Fibroblast of skin of scalp (primary cell): ENCODE measurements around the gene TNFRSF11A.
A peak's percentile ranks its signal among the peaks of the same experiment; 100 is the strongest.

Experiments used
- DNase-seq: peaks from one replicate; pipeline ENCODE4 v3.0.0-alpha.2; 2013

Gene TNFRSF11A

GRCh38 chr18:62420513-62421209 is 95.6 kb downstream of the TNFRSF11A start:
- DNase-seq: peak; percentile 43

- DNase-seq: peak; percentile 93
Observed at GRCh38 chr18:62425465-62426190, 100.5 kb downstream of the TNFRSF11A start.

- no peak for DNase-seq
Observed at GRCh38 chr18:62426191-62426488, 101.0 kb downstream of the TNFRSF11A start.

- no peak for DNase-seq
Observed at GRCh38 chr18:62432176-62432575, 107.1 kb downstream of the TNFRSF11A start.

GRCh38 chr18:62434798-62435197 is 109.7 kb downstream of the TNFRSF11A start:
- no peak for DNase-seq

- DNase-seq: no peak
Observed at GRCh38 chr18:62435435-62436031, 110.4 kb downstream of the TNFRSF11A start.

GRCh38 chr18:62436636-62437234 is 111.6 kb downstream of the TNFRSF11A start:
- DNase-seq: no peak

GRCh38 chr18:62437235-62438017 is 112.3 kb downstream of the TNFRSF11A start:
- peak; percentile 58 for DNase-seq

- no peak for DNase-seq
Observed at GRCh38 chr18:62438018-62438329, 112.9 kb downstream of the TNFRSF11A start.

GRCh38 chr18:62438402-62438801 is 113.3 kb downstream of the TNFRSF11A start:
- no peak for DNase-seq

- DNase-seq: no peak
Observed at GRCh38 chr18:62438866-62439265, 113.8 kb downstream of the TNFRSF11A start.
